Endothelial cell of umbilical vein (primary cell): Measurements from ENCODE around the gene ZNF232. TPM values are rescaled to one million over a fixed set of nuclear protein-coding genes. Genes with fewer than 3 reads are reported as not detected.

Experiments used
- BruUV-seq: library from RNA; stranded (reverse); fragments of 400-500 nt; replicated peaks from 2 replicates; lab custom pipeline; 2021; lab: Mats Ljungman, UMichigan
- CTCF ChIA-PET: fragments of 300-600, 350-600 bp; sonication (Branson Sonifier 250); formaldehyde crosslinking; loops from one replicate; lab custom pipeline; 2021; ENCODE audit warnings: antibody characterized with exemption, inconsistent platforms; lab: Charles Lee
- POLR2A ChIA-PET: fragments of 300-600, 350-600 bp; sonication (Branson Sonifier 250); formaldehyde crosslinking; loops from one replicate; lab custom pipeline; 2021; ENCODE audit warnings: antibody characterized with exemption, inconsistent platforms; lab: Charles Lee
- DNase-seq: peaks from one replicate; pipeline ENCODE4 v3.0.0-alpha.2; 2011; ENCODE audit warnings: low read depth, low spot score
- FAIRE-seq: peaks from 2 replicates; lab custom pipeline; 2011; peaks lifted over from hg19 to GRCh38; lab: Jason Lieb, UNC
- H2AFZ ChIP-seq: 2 replicates; pipeline ENCODE4 v1.6.0; 2012; ENCODE audit warnings: low read depth, low read length, control low read depth, inconsistent platforms
- H3K27ac ChIP-seq: 2 replicates; pipeline ENCODE4 v1.5.1; 2011; ENCODE audit warnings: low read depth, mild to moderate bottlenecking, control low read depth, low read length, moderate library complexity; ENCODE audit not compliant: insufficient read depth
- H3K27me3 ChIP-seq, 2 experiments: 2 replicates each; pipeline versions ENCODE4 v1.6.0 to v1.6.1; 2011; ENCODE audit warnings: low read length in 2 of 2, mixed read lengths in 1 of 2; ENCODE audit not compliant: control insufficient read depth in 2 of 2, insufficient read depth in 2 of 2
- H3K36me3 ChIP-seq, 2 experiments: 2 replicates in 1 of 2; 3 replicates in 1 of 2; pipeline ENCODE4 v1.5.1; 2011; ENCODE audit warnings: low read length in 2 of 2, mild to moderate bottlenecking in 1 of 2, moderate library complexity in 1 of 2; ENCODE audit not compliant: control insufficient read depth in 2 of 2, insufficient read depth in 2 of 2; ENCODE audit errors: extremely low read depth in 1 of 2
- H3K4me1 ChIP-seq: 3 replicates; pipeline ENCODE4 v1.5.1; 2011; ENCODE audit warnings: mild to moderate bottlenecking, low read length; ENCODE audit not compliant: control insufficient read depth, insufficient read depth; ENCODE audit errors: extremely low read depth
- H3K4me2 ChIP-seq: 2 replicates; pipeline ENCODE4 v1.6.1; 2011; ENCODE audit warnings: low read length, control low read depth, mixed read lengths; ENCODE audit not compliant: insufficient read depth
- H3K4me3 ChIP-seq, 3 experiments: fragments of 200-600 bp in 1 of 3; sonication (generic), shearing (Covaris generic) in 1 of 3; replicated peaks in 1 of 3; 2 replicates each; pipeline ENCODE4 v1.5.1; 2011 to 2016; ENCODE audit warnings: control low read depth in 3 of 3, low read length in 3 of 3, mild to moderate bottlenecking in 2 of 3, inconsistent platforms in 1 of 3, low read depth in 1 of 3, moderate library complexity in 1 of 3; ENCODE audit not compliant: insufficient read depth in 1 of 3
- H3K79me2 ChIP-seq: 2 replicates; pipeline ENCODE4 v1.6.0; 2012; ENCODE audit warnings: low read length, inconsistent platforms; ENCODE audit not compliant: control insufficient read depth, insufficient read depth
- H3K9ac ChIP-seq: replicated peaks from 2 replicates; pipeline ENCODE3; 2011; ENCODE audit warnings: low read length, control low read depth; ENCODE audit not compliant: insufficient read depth; ENCODE audit errors: extremely low read depth
- H3K9me1 ChIP-seq: replicated peaks from 3 replicates; pipeline ENCODE4 v1.6.0; 2011; ENCODE audit warnings: mild to moderate bottlenecking, low read length; ENCODE audit not compliant: control insufficient read depth, insufficient read depth; ENCODE audit errors: extremely low read depth
- H3K9me3 ChIP-seq: replicated peaks from 2 replicates; pipeline ENCODE4 v1.5.1; 2012; ENCODE audit warnings: low read length, inconsistent platforms; ENCODE audit not compliant: control insufficient read depth, insufficient read depth
- H4K20me1 ChIP-seq: replicated peaks from 2 replicates; pipeline ENCODE3; 2011; ENCODE audit warnings: mild to moderate bottlenecking, low read length; ENCODE audit not compliant: control insufficient read depth, insufficient read depth; ENCODE audit errors: extremely low read depth
- CTCF ChIP-seq, 2 donors: IDR thresholded peaks; 1 replicate in 1 of 2; 2 replicates in 1 of 2; pipeline ENCODE4 v1.5.1; 2011; ENCODE audit warnings: low read length in 2 of 2, mild to moderate bottlenecking in 2 of 2, moderate library complexity in 2 of 2, control low read depth in 1 of 2, inconsistent platforms in 1 of 2, low read depth in 1 of 2; ENCODE audit not compliant: insufficient read depth in 1 of 2; ENCODE audit errors: extremely low read depth in 1 of 2
- EZH2 ChIP-seq: IDR thresholded peaks from 2 replicates; pipeline ENCODE4 v1.6.1; 2012; ENCODE audit warnings: borderline replicate concordance, low read depth, mild to moderate bottlenecking, moderate library complexity, low read length, inconsistent platforms; ENCODE audit not compliant: severe bottlenecking
- FOS ChIP-seq: IDR thresholded peaks from 2 replicates; pipeline ENCODE4 v1.6.1; 2011; ENCODE audit warnings: mild to moderate bottlenecking, low read length, moderate library complexity, borderline replicate concordance; ENCODE audit not compliant: insufficient read depth
- GATA2 ChIP-seq: IDR thresholded peaks from 2 replicates; pipeline ENCODE4 v1.7.0; 2011; ENCODE audit warnings: low read depth, mild to moderate bottlenecking, moderate library complexity, mixed read lengths, low read length; ENCODE audit not compliant: insufficient read length, insufficient read depth
- JUN ChIP-seq: IDR thresholded peaks from 2 replicates; pipeline ENCODE4 v1.6.1; 2011; ENCODE audit warnings: borderline replicate concordance, low read depth; ENCODE audit not compliant: insufficient read length, insufficient read depth
- MAX ChIP-seq: IDR thresholded peaks from 2 replicates; pipeline ENCODE4 v1.6.1; 2011; ENCODE audit not compliant: insufficient read depth, insufficient read length
- MYC ChIP-seq: IDR thresholded peaks from one replicate; pipeline ENCODE4 v1.6.1; 2011; ENCODE audit warnings: mild to moderate bottlenecking, low read depth, low read length
- POLR2A ChIP-seq: IDR thresholded peaks from 2 replicates; pipeline ENCODE4 v1.6.1; 2012; ENCODE audit warnings: low read depth, mild to moderate bottlenecking, control low read depth, low read length
- POLR2AphosphoS5 ChIP-seq: IDR thresholded peaks from 2 replicates; pipeline ENCODE4 v1.6.1; 2012; ENCODE audit warnings: low read depth, mild to moderate bottlenecking, control low read depth, low read length, moderate library complexity; ENCODE audit not compliant: insufficient read depth
- dilution Hi-C: fragments of 300-500 bp; cut with MboI; formaldehyde crosslinking; loops from one replicate; pipeline ENCODE4 v1.15.0; 2019; ENCODE audit warnings: low sequenced_read_pairs; ENCODE audit not compliant: extremely low pct_ligation_motif_present
- intact Hi-C: fragments of 100-400 bp; cut with micrococcal nuclease; formaldehyde crosslinking; loops from one replicate; pipeline ENCODE4 v1.10.0; 2022
- polyA plus RNA-seq, 4 experiments: library from polyadenylated mRNA; depleted of rRNA in 3 of 4; stranded (reverse) in 3 of 4; unstranded in 1 of 4; fragments of >200 nt; gene quantifications; 2 replicates each; pipeline versions ENCODE4 v1.2.1 to v1.2.3, GENCODE V29; 2011 to 2012; ENCODE audit warnings: missing spikeins in 1 of 4
- total RNA-seq: library from RNA; stranded (reverse); gene quantifications from 2 replicates; pipeline ENCODE4 v1.2.3, GENCODE V29; 2021

Gene ZNF232
- total and polyA plus RNA-seq, 2 donors (not counting 3 experiments of a cell fraction or from before 2014, with no cell fraction given), result 3.1 to 9.9 TPM

- H3K4me3 ChIP-seq, result no peak overlapping the region
- ChIA-PET CTCF (interaction anchor here (0.8 kb wide), 1 partner anchor 77 kb away, joined by 3 read pairs; no protein-coding TSS in a partner anchor), POLR2A (no interaction called here)
- H3K9ac ChIP-seq, result no peak overlapping the region
- no peak overlapping the region for H3K27ac ChIP-seq
- dilution Hi-C loops, result no loop called here
- H3K4me2 ChIP-seq, result no peak overlapping the region
- DNase-seq (no peak), FAIRE-seq (no peak)
- H2AFZ ChIP-seq, result no peak overlapping the region
- TF ChIP-seq CTCF (IDR thresholded peaks at IDR 0.05; ENCODE audit: extremely low read depth in 1 of 2, insufficient read depth in 1 of 2, low read depth in 1 of 2, low read length in 2 of 2) (no peak), JUN (no peak)
- peaks cover 7% of the 10 kb centered on the region in 2 experiments for H3K27me3 ChIP-seq
- no peaks in the 10 kb centered on the region for H3K9me3 ChIP-seq
- H3K9me1 ChIP-seq, result no peaks in the 10 kb centered on the region
- no peaks in the 10 kb centered on the region for H4K20me1 ChIP-seq
- intact Hi-C loops, result no loop called here
- H3K4me1 ChIP-seq, result no peaks in the 10 kb centered on the region
- H3K36me3 ChIP-seq, result no peaks in the 10 kb centered on the region
- no peaks in the 10 kb centered on the region for H3K79me2 ChIP-seq
- BruUV-seq, result no TSS peak
Measured at GRCh38 chr17:5127910-5128309, 16.2 kb upstream of the ZNF232 start.

GRCh38 chr17:5126719-5127488, 15.2 kb upstream of the ZNF232 start:
- CTCF ChIA-PET, result no interaction called here
- intact Hi-C loops, result no loop called here
- no peak for FAIRE-seq

More at GRCh38 chr17:5126719-5127488, 15.2 kb upstream of the ZNF232 start:
- Histone ChIP-seq H3K79me2 (no peaks in the 10 kb centered on the region), H3K36me3 (no peaks in the 10 kb centered on the region), H3K4me2 (no peak overlapping the region), H3K4me1 (no peaks in the 10 kb centered on the region), H3K9me3 (no peaks in the 10 kb centered on the region), H3K4me3 (no peak overlapping the region), H3K9ac (no peak overlapping the region), H3K27ac (no peak overlapping the region), H3K9me1 (no peaks in the 10 kb centered on the region), H4K20me1 (no peaks in the 10 kb centered on the region), H2AFZ (no peak overlapping the region), H3K27me3 (peaks cover 13 to 16% of the 10 kb centered on the region in 2 experiments)
- TF ChIP-seq CTCF (IDR thresholded peaks at IDR 0.05; ENCODE audit: extremely low read depth in 1 of 2, insufficient read depth in 1 of 2, low read depth in 1 of 2, low read length in 2 of 2), result no peak
- no peak for TF ChIP-seq JUN
- TF ChIP-seq FOS, result no peak
- no peak for TF ChIP-seq GATA2
- no peak for TF ChIP-seq POLR2A
- TF ChIP-seq EZH2, result no peak
- no peak for TF ChIP-seq MAX
- TF ChIP-seq MYC, result no peak
- no peak for TF ChIP-seq POLR2AphosphoS5
- no peak for DNase-seq
- POLR2A ChIA-PET, result no interaction called here
- dilution Hi-C loops, result no loop called here
- BruUV-seq, result no TSS peak
